ENCODE measurements around the gene ATP8A1. TPM values are rescaled to one million over a fixed set of nuclear protein-coding genes. Genes with fewer than 3 reads are reported as not detected.

ATP8A1 gene
- total RNA-seq, 4 donors from 2014 or later = 23.8 to 74.2 (median 31.1) TPM

GRCh38 chr4:42417550-42417949 is 239.4 kb downstream of the ATP8A1 start:
- H3K4me1 ChIP-seq = no peaks in the 10 kb centered on the region
- H3K4me3 ChIP-seq = no peak overlapping the region
- in situ Hi-C loops (cut with MboI; ENCODE audit: low sequenced_read_pairs in 4 of 4) = no loop called here
- H3K27me3 ChIP-seq = no peaks in the 10 kb centered on the region
- DNase-seq (no peak), ATAC-seq (no peak)
- TF ChIP-seq POLR2A (IDR thresholded peaks at IDR 0.05) (no peak), CTCF (IDR thresholded peaks at IDR 0.05 in 4 of 5, conservative IDR thresholded peaks at IDR 0.05 in 1 of 5) (no peak)
- no peaks in the 10 kb centered on the region for H3K9me3 ChIP-seq
- peaks cover 0 to 30% of the 10 kb centered on the region in 2 donors for H3K36me3 ChIP-seq
- intact Hi-C loops (cut with DNase I; ENCODE audit: low total_unique reads) = no loop called here
- H3K27ac ChIP-seq = no peak overlapping the region

- no peak overlapping the region for H3K27ac ChIP-seq
- in situ Hi-C loops (cut with MboI; ENCODE audit: low sequenced_read_pairs in 4 of 4) = no loop called here
- no peak for DNase-seq
- no peaks in the 10 kb centered on the region for H3K4me1 ChIP-seq
- intact Hi-C loops (cut with DNase I; ENCODE audit: low total_unique reads) = no loop called here
- H3K4me3 ChIP-seq = no peak overlapping the region
- no peak for ATAC-seq
- H3K36me3 ChIP-seq = peaks cover 0 to 14% of the 10 kb centered on the region in 2 donors
- no peaks in the 10 kb centered on the region for H3K27me3 ChIP-seq
- TF ChIP-seq POLR2A (IDR thresholded peaks at IDR 0.05) = no peak
- no peak for TF ChIP-seq CTCF (IDR thresholded peaks at IDR 0.05 in 4 of 5, conservative IDR thresholded peaks at IDR 0.05 in 1 of 5)
- H3K9me3 ChIP-seq = no peaks in the 10 kb centered on the region
Measured at GRCh38 chr4:42416017-42416416, 240.9 kb downstream of the ATP8A1 start.

- in situ Hi-C loops (cut with MboI; ENCODE audit: low sequenced_read_pairs in 4 of 4) = no loop called here
- Histone ChIP-seq H3K36me3 (peaks cover 0 to 13% of the 10 kb centered on the region in 2 donors), H3K9me3 (no peaks in the 10 kb centered on the region), H3K4me3 (no peak overlapping the region), H3K27ac (no peak overlapping the region), H3K4me1 (no peaks in the 10 kb centered on the region), H3K27me3 (no peaks in the 10 kb centered on the region)
- TF ChIP-seq CTCF (IDR thresholded peaks at IDR 0.05 in 4 of 5, conservative IDR thresholded peaks at IDR 0.05 in 1 of 5) = no peak
- no peak for TF ChIP-seq POLR2A (IDR thresholded peaks at IDR 0.05)
- intact Hi-C loops (cut with DNase I; ENCODE audit: low total_unique reads) = no loop called here
- DNase-seq (no peak), ATAC-seq (no peak)
Measured at GRCh38 chr4:42415281-42415680, 241.6 kb downstream of the ATP8A1 start.

- no peak for DNase-seq
- peak; percentile 78 to 81 for ATAC-seq
- H3K4me3 ChIP-seq = no peak overlapping the region
Measured at GRCh38 chr4:42412251-42412650, 244.7 kb downstream of the ATP8A1 start.

More at GRCh38 chr4:42412251-42412650, 244.7 kb downstream of the ATP8A1 start:
- intact Hi-C loops (cut with DNase I; ENCODE audit: low total_unique reads) (no loop called here), in situ Hi-C loops (cut with MboI; ENCODE audit: low sequenced_read_pairs in 4 of 4) (no loop called here)
- H3K36me3 ChIP-seq = peaks cover 0 to 13% of the 10 kb centered on the region in 2 donors
- no peaks in the 10 kb centered on the region for H3K9me3 ChIP-seq
- TF ChIP-seq POLR2A (IDR thresholded peaks at IDR 0.05) = no peak
- no peak for TF ChIP-seq CTCF (IDR thresholded peaks at IDR 0.05 in 4 of 5, conservative IDR thresholded peaks at IDR 0.05 in 1 of 5)
- no peaks in the 10 kb centered on the region for H3K27me3 ChIP-seq
- H3K4me1 ChIP-seq = no peaks in the 10 kb centered on the region
- H3K27ac ChIP-seq = peak overlapping the region; percentile 36 to 65 (median 44)

All from gastrocnemius medialis (tissue), 4 donors.